ENCODE measurements around the gene ERVK3-1. TPM values are rescaled to one million over a fixed set of nuclear protein-coding genes. Genes with fewer than 3 reads are reported as not detected.

ERVK3-1 gene
- total and polyA plus RNA-seq, 2 experiments from 2014 or later, result 57.9 to 71.7 TPM

GRCh38 chr19:58356766-58357480, 51.7 kb downstream of the ERVK3-1 start:
- no peak for TF ChIP-seq EZH2 (IDR thresholded peaks at IDR 0.05; ENCODE audit: borderline replicate concordance)
- TF ChIP-seq EZH2phosphoT487 (IDR thresholded peaks at IDR 0.05; ENCODE audit: low read depth, severe bottlenecking, unreplicated experiment), result no peak
- TF ChIP-seq CTCF (IDR thresholded peaks at IDR 0.05; ENCODE audit: poor library complexity), result no peak
- no peak for DNase-seq (ENCODE audit: low spot score)
- no peak overlapping the region for H2AFZ ChIP-seq
- WGBS (ENCODE audit: low lambda C conversion rate, missing lambda C conversion rate), result 99% methylated on average over 39 of the region's 75 CpGs
- H3K4me1 ChIP-seq (ENCODE audit: insufficient read depth), result peaks cover 7% of the 10 kb centered on the region
- H3K4me2 ChIP-seq, result no peak overlapping the region
- H3K36me3 ChIP-seq (replicated peaks; ENCODE audit: insufficient read depth, low read depth), result no peaks in the 10 kb centered on the region
- H3K27ac ChIP-seq, result no peak overlapping the region
- H3K4me3 ChIP-seq, result no peak overlapping the region
- H3K79me2 ChIP-seq, result peaks cover 8% of the 10 kb centered on the region
- no peaks in the 10 kb centered on the region for H3K9me3 ChIP-seq (ENCODE audit: low read depth)
- H3K9me2 ChIP-seq (replicated peaks; ENCODE audit: insufficient read depth), result no peaks in the 10 kb centered on the region
- H3K27me3 ChIP-seq, result no peaks in the 10 kb centered on the region
- no peaks in the 10 kb centered on the region for H4K20me1 ChIP-seq (ENCODE audit: insufficient read depth, poor library complexity, severe bottlenecking)

- H3K36me3 ChIP-seq (replicated peaks; ENCODE audit: insufficient read depth, low read depth), result no peaks in the 10 kb centered on the region
- WGBS (ENCODE audit: low lambda C conversion rate, missing lambda C conversion rate), result 82% methylated on average over 19 of the region's 19 CpGs
- no peak overlapping the region for H3K27ac ChIP-seq
- no peak for DNase-seq (ENCODE audit: low spot score)
- no peaks in the 10 kb centered on the region for H3K27me3 ChIP-seq
- no peak overlapping the region for H3K4me2 ChIP-seq
- TF ChIP-seq EZH2phosphoT487 (IDR thresholded peaks at IDR 0.05; ENCODE audit: low read depth, severe bottlenecking, unreplicated experiment) (no peak), EZH2 (IDR thresholded peaks at IDR 0.05; ENCODE audit: borderline replicate concordance) (no peak), CTCF (IDR thresholded peaks at IDR 0.05; ENCODE audit: poor library complexity) (no peak)
- H3K79me2 ChIP-seq, result peaks cover 8% of the 10 kb centered on the region
- H4K20me1 ChIP-seq (ENCODE audit: insufficient read depth, poor library complexity, severe bottlenecking), result no peaks in the 10 kb centered on the region
- no peaks in the 10 kb centered on the region for H3K9me2 ChIP-seq (replicated peaks; ENCODE audit: insufficient read depth)
- H3K9me3 ChIP-seq (ENCODE audit: low read depth), result no peaks in the 10 kb centered on the region
- H2AFZ ChIP-seq, result no peak overlapping the region
- no peak overlapping the region for H3K4me3 ChIP-seq
- H3K4me1 ChIP-seq (ENCODE audit: insufficient read depth), result peaks cover 7% of the 10 kb centered on the region
Measured at GRCh38 chr19:58357481-58358145, 52.4 kb downstream of the ERVK3-1 start.

GRCh38 chr19:58361900-58362271, 56.7 kb downstream of the ERVK3-1 start:
- peaks cover 8% of the 10 kb centered on the region for H3K79me2 ChIP-seq
- 3% methylated on average over 27 of the region's 28 CpGs for WGBS (ENCODE audit: low lambda C conversion rate, missing lambda C conversion rate)
- peaks cover 7% of the 10 kb centered on the region for H3K4me1 ChIP-seq (ENCODE audit: insufficient read depth)
- DNase-seq (ENCODE audit: low spot score), result peak; percentile 68
- no peaks in the 10 kb centered on the region for H3K27me3 ChIP-seq
- H3K9me3 ChIP-seq (ENCODE audit: low read depth), result no peaks in the 10 kb centered on the region
- H3K27ac ChIP-seq, result peak overlapping the region; percentile 100
- peak overlapping the region; percentile 93 for H3K4me3 ChIP-seq
- H3K36me3 ChIP-seq (replicated peaks; ENCODE audit: insufficient read depth, low read depth), result no peaks in the 10 kb centered on the region
- H2AFZ ChIP-seq, result peak overlapping the region; percentile 93
- no peak for TF ChIP-seq CTCF (IDR thresholded peaks at IDR 0.05; ENCODE audit: poor library complexity)
- no peak for TF ChIP-seq EZH2phosphoT487 (IDR thresholded peaks at IDR 0.05; ENCODE audit: low read depth, severe bottlenecking, unreplicated experiment)
- no peak for TF ChIP-seq EZH2 (IDR thresholded peaks at IDR 0.05; ENCODE audit: borderline replicate concordance)
- H4K20me1 ChIP-seq (ENCODE audit: insufficient read depth, poor library complexity, severe bottlenecking), result no peaks in the 10 kb centered on the region
- H3K9me2 ChIP-seq (replicated peaks; ENCODE audit: insufficient read depth), result no peaks in the 10 kb centered on the region
- peak overlapping the region; percentile 88 for H3K4me2 ChIP-seq
